ENCODE data around the gene RBM23.

RBM23 gene

DNA sequence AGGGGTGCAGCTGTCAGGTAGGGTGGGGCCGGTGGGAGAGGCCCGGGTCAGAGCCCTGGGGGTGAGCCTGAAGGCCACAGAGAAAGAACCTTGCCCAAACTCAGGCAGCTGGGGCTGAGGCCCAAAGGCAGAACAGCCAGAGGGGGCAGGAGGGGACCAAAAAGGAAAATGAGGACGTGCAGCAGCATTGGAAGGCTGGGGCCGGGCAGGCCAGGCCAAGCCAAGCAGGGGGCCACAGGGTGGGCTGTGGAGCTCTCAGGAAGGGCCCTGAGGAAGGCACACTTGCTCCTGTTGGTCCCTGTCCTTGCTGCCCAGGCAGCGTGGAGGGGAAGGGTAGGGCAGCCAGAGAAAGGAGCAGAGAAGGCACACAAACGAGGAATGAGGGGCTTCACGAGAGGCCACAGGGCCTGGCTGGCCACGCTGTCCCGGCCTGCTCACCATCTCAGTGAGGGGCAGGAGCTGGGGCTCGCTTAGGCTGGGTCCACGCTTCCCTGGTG lies 72.1 kb downstream of the RBM23 start:
- no peak overlapping the region for H3K27ac ChIP-seq
- TF ChIP-seq, protein P1, sequence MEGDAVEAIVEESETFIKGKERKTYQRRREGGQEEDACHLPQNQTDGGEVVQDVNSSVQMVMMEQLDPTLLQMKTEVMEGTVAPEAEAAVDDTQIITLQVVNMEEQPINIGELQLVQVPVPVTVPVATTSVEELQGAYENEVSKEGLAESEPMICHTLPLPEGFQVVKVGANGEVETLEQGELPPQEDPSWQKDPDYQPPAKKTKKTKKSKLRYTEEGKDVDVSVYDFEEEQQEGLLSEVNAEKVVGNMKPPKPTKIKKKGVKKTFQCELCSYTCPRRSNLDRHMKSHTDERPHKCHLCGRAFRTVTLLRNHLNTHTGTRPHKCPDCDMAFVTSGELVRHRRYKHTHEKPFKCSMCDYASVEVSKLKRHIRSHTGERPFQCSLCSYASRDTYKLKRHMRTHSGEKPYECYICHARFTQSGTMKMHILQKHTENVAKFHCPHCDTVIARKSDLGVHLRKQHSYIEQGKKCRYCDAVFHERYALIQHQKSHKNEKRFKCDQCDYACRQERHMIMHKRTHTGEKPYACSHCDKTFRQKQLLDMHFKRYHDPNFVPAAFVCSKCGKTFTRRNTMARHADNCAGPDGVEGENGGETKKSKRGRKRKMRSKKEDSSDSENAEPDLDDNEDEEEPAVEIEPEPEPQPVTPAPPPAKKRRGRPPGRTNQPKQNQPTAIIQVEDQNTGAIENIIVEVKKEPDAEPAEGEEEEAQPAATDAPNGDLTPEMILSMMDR (conservative IDR thresholded peaks at IDR 0.05) = no peak
- TF ChIP-seq ZFX (IDR thresholded peaks at IDR 0.05) = no peak

DNA sequence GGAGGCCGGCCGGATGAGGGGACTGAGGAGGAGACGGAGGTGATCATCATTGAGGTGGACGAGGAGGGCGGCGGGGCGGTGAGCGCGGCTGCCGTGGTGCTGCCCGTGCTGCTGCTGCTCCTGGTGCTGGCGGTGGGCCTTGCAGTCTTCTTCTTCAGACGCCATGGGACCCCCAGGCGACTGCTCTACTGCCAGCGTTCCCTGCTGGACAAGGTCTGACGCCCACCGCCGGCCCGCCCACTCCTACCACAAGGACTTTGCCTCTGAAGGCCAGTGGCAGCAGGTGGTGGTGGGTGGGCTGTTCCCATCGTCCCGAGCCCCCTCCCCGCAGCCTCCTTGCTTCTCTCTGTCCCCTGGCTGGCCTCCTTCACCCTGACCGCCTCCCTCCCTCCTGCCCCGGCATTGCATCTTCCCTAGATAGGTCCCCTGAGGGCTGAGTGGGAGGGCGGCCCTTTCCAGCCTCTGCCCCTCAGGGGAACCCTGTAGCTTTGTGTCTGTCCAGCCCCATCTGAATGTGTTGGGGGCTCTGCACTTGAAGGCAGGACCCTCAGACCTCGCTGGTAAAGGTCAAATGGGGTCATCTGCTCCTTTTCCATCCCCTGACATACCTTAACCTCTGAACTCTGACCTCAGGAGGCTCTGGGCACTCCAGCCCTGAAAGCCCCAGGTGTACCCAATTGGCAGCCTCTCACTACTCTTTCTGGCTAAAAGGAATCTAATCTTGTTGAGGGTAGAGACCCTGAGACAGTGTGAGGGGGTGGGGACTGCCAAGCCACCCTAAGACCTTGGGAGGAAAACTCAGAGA lies 72.9 kb downstream of the RBM23 start:
- no peak overlapping the region for H3K27ac ChIP-seq
- TF ChIP-seq ZFX (IDR thresholded peaks at IDR 0.05) = no peak
- TF ChIP-seq, protein P1 (conservative IDR thresholded peaks at IDR 0.05) = no peak

DNA sequence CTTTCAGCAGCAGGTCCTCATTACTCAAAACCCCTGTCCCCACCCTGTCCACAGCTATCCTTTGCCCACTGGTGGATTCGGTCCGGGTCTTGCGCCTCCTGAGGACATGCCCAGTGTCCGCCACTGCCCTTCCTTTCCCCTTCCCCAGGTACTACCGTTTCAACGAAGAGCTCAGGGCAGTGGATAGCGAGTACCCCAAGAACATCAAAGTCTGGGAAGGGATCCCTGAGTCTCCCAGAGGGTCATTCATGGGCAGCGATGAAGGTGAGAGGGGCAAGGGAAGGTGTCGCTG lies 73.9 kb downstream of the RBM23 start:
- no peak overlapping the region for H3K27ac ChIP-seq
- TF ChIP-seq, protein P1 (conservative IDR thresholded peaks at IDR 0.05) = no peak
- no peak for TF ChIP-seq ZFX (IDR thresholded peaks at IDR 0.05)

DNA sequence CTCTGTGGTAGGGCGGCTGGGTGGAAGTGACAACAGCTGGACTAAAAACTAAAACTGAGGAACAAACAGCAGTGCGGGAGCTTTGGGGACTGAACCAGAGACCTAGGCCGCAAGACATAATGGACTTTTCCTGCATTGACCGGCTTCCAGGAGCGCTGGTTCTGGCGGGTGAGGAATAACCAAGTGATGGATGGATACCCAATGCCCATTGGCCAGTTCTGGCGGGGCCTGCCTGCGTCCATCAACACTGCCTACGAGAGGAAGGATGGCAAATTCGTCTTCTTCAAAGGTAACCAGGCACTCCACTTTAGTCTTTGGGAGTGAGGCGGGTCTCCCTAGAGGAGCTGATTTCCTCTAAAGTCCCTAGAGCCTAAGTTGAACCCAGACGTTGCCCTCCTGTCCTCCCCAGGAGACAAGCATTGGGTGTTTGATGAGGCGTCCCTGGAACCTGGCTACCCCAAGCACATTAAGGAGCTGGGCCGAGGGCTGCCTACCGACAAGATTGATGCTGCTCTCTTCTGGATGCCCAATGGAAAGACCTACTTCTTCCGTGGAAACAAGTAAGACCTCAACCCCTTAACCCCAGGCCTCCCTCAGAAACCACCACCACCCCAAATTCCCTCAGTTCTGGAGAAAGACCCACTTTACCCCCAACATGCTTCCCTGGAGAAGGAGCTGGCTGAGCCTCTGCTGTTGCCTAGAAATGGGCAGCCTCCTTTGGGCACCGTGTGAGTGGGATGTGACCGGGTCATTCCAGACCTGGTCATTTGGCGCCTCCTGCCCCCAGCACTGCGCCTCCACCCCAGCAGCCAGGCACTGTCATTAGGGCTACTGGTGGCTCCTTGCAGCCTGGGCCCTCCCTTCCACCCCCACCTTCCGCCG lies 74.5 kb downstream of the RBM23 start:
- TF ChIP-seq, protein P1 (conservative IDR thresholded peaks at IDR 0.05) = no peak
- no peak for TF ChIP-seq ZFX (IDR thresholded peaks at IDR 0.05)
- no peak overlapping the region for H3K27ac ChIP-seq

Data from C4-2B (cell line).